Stimulated activated CD4-positive, alpha-beta T cell treated with anti-CD3 and anti-CD28 coated beads, Interleukin-1b, Interleukin-23, amount 100 ng/mL, for 1 hour (primary cell): ENCODE results near the gene MUCL3.
"Not testable (repeated sequence)": the region's sequence is repeated elsewhere in the genome, so short reads cannot be mapped to it uniquely, and the experiment has no call there.

ENCODE experiments used
- DNase-seq, 2 donors: peaks; one replicate each; pipeline ENCODE4 v3.0.0-alpha.2; 2020; ENCODE audit warnings: low read depth in 2 of 2

The MUCL3 gene

GRCh38 chr6:30979690-30980089 is 38.9 kb downstream of the MUCL3 start:
- no peak for DNase-seq

GRCh38 chr6:30981942-30982772 is 41.4 kb downstream of the MUCL3 start:
- DNase-seq, result no peak

- no peak for DNase-seq
Observed at GRCh38 chr6:30983439-30983838, 42.7 kb downstream of the MUCL3 start, which contains the start of gene MUC21. Gene MUC21 (plus strand): TSS chr6:30983718. CDS start chr6:30983959, 241 bp downstream.

DNA sequence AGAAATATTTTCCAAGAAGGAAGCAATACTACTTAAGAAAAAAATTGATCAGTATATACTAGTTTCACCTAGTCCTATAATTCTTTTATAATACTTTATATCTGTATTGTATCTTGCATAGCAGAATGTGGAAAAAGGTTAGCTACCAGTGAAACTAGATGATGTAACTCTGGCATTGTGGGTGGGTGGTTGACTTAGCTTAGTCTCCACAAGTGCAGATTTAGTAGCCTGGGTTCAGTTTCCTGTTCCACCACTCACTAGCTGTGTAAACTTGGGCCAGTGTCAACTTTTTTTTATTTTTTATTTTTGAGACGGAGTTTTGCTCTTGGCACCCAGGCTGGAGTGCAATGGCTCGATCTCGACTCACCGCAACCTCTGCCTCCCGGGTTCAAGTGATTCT is 44.7 kb downstream of the MUCL3 start:
- DNase-seq, result no peak

DNA sequence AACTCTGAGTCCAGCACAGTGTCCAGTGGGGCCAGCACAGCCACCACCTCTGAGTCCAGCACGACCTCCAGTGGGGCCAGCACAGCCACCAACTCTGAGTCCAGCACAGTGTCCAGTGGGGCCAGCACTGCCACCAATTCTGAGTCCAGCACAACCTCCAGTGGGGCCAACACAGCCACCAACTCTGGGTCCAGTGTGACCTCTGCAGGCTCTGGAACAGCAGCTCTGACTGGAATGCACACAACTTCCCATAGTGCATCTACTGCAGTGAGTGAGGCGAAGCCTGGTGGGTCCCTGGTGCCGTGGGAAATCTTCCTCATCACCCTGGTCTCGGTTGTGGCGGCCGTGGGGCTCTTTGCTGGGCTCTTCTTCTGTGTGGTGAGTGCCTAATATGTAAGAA is 46.5 kb downstream of the MUCL3 start:
- DNase-seq, result no peak

- no peak for DNase-seq
Observed at GRCh38 chr6:30988209-30988825, 47.5 kb downstream of the MUCL3 start.

GRCh38 chr6:30990422-30991086 is 49.8 kb downstream of the MUCL3 start:
- no peak for DNase-seq

GRCh38 chr6:30991891-30992290 is 51.1 kb downstream of the MUCL3 start:
- DNase-seq, result no peak

DNA sequence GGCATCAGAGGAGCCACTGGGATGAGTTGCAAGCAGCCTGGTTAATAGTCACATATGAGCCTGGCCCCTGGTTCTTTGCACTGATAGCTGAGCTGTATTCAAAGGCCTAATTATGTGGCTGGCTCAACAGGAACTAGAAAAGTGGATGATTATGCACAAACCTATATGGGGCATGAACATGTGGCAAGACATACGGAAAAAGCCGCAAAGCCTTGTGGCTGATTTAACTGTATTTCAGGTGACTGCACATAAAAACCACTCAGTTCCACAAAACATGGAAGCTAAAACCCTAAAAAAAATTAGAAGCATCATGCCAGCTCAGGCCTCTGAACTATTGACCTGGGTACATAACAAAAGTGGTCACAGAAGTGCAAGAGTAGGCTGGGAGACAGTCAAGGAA is 56.5 kb downstream of the MUCL3 start:
- no peak for DNase-seq

DNA sequence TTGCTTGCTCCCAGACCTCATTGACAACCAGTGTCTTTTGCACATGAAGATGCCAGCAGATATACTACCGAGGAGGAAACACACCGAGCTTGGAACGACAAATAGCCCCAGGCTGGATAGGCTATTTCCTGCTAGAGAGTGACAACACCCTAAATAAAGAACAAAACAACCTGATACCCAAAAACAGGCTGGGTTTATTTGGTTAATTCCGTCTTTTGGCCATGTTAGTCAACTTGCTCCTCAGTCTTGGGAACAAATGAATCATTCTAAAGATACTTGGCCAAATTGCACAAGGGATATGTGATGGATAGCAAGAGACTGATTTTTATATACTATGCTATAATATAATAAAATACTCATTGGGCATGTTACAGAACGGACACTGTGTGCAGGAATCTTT is 58.0 kb downstream of the MUCL3 start:
- DNase-seq, result no peak

DNA sequence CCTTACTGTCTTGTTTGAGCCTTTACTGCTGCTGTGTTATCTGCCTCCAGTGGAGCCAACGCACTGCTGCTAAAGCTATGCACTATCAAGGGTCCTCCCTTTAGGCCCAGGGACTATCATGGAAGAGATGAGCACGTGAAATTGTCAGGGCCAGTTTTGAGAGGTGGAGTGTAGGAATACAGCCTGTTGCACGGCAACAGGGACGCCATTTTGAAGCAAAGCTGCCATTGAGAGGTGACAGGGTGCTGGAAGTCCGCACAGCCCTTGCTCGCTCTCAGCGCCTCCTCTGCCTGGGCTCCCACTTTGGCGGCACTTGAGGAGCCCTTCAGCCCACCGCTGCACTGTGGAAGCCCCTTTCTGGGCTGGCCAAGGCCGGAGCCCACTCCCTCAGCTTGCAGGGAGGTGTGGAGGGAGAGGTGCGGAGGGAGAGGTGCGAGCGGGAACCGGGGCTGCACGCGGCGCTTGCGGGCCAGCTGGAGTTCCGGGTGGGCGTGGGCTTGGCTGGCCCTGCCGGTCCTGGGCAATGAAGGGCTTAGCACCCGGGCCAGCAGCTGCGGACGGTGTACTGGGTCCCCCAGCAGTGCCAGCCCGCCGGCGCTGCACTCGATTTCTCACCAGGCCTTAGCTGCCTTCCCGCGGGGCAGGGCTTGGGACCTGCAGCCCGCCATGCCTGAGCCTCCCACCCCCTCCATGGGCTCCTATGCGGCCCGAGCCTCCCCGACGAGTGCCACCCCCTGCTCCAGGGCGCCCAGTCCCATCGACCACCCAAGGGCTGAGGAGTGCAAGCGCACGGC is 59.5 kb downstream of the MUCL3 start:
- not testable (repeated sequence) for DNase-seq

DNA sequence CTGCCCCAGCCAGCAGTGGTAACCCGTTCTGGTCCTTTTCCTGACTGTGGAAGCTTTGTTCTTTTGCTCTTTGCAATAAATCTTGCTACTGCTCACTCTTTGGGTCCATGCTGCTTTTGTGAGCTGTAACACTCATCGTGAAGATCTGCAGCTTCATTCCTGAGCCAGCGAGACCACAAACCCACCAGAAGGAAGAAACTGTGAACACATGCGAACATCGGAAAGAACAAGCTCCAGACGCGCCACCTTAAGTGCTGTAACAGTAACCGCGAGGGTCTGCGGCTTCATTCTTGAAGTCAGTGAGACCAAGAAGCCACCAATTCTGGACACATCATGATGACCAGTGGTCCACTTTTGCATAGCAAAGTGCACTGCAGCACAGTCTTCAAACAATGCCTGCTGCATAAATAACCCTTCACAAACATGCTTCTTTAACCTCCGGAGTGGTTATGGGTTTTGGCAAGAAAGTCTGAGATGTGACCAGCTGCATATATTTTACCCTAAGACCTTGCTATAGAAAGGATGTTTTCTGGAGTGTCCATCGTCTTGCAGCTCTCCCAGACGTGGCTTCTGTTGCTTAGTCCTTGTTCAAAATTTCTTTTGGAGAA is 60.6 kb downstream of the MUCL3 start:
- DNase-seq, result no peak

- no peak for DNase-seq
Observed at GRCh38 chr6:31002471-31002870, 61.7 kb downstream of the MUCL3 start.
